GF-D8 (cell line): Measurements from ENCODE around the gene PDE4D.

Experiments used
- DNase-seq: peaks from one replicate; lab custom pipeline; 2025; lab: John Stamatoyannopoulos, UW

The PDE4D gene

GRCh38 chr5:58929726-58930125, 963.8 kb downstream of the PDE4D start:
- no peak for DNase-seq

GRCh38 chr5:58927938-58928337, 965.6 kb downstream of the PDE4D start:
- DNase-seq = no peak

GRCh38 chr5:58927181-58927580, 966.3 kb downstream of the PDE4D start:
- no peak for DNase-seq

GRCh38 chr5:58926541-58926935, 967.0 kb downstream of the PDE4D start:
- no peak for DNase-seq

GRCh38 chr5:58925627-58926540, 967.6 kb downstream of the PDE4D start:
- DNase-seq = no peak

- DNase-seq = no peak
Measured at GRCh38 chr5:58924306-58924705, 969.2 kb downstream of the PDE4D start.

- no peak for DNase-seq
Measured at GRCh38 chr5:58923355-58923754, 970.2 kb downstream of the PDE4D start.

- DNase-seq = no peak
Measured at GRCh38 chr5:58922461-58923171, 970.9 kb downstream of the PDE4D start.

- no peak for DNase-seq
Measured at GRCh38 chr5:58921159-58921558, 972.4 kb downstream of the PDE4D start.

- DNase-seq = no peak
Measured at GRCh38 chr5:58919833-58920232, 973.7 kb downstream of the PDE4D start.
